Measurements from ENCODE around the gene ZNF362. TPM values are rescaled to one million over a fixed set of nuclear protein-coding genes. Genes with fewer than 3 reads are reported as not detected.

Gene ZNF362
- total and polyA plus RNA-seq, 2 donors (not counting 1 experiment from before 2014, with no cell fraction given), result 3.8 to 5.7 TPM

DNA sequence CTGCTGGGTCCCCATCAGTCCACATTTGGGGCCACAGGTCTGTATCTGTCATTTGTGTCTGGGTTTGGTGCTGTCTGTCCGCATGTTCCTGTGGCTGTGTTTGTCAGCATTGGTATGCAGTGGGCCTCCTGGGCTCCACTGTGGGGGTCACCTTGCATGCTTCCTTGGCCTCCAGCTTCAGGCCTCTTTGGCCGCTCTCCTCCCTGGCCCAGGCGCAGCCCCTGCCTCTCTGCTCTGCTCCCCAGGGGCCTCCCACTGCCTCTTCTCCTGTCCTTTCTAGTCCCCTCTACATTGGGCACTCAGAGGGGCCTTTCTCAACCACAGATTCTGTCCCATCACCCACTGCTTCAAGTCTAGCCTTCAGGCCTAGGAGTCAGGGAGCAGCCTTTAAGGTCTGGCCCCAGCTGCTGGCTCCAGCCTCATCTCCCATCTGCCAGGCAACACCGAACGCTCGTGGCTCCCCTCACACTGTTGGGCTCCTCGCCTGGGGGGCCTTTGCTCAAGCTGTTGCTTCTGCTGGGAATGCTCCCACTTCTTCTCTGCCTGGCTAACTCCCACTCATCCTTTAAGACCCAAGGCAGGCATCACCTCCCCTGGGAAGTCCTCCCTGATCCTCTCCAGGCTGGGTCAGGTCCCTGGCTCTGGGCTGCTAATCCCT, 14.6 kb downstream of the ZNF362 start:
- TF ChIP-seq EZH2 (IDR thresholded peaks at IDR 0.05; ENCODE audit: low read length, missing control alignments), result no peak
- TF ChIP-seq, protein P1, sequence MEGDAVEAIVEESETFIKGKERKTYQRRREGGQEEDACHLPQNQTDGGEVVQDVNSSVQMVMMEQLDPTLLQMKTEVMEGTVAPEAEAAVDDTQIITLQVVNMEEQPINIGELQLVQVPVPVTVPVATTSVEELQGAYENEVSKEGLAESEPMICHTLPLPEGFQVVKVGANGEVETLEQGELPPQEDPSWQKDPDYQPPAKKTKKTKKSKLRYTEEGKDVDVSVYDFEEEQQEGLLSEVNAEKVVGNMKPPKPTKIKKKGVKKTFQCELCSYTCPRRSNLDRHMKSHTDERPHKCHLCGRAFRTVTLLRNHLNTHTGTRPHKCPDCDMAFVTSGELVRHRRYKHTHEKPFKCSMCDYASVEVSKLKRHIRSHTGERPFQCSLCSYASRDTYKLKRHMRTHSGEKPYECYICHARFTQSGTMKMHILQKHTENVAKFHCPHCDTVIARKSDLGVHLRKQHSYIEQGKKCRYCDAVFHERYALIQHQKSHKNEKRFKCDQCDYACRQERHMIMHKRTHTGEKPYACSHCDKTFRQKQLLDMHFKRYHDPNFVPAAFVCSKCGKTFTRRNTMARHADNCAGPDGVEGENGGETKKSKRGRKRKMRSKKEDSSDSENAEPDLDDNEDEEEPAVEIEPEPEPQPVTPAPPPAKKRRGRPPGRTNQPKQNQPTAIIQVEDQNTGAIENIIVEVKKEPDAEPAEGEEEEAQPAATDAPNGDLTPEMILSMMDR (conservative IDR thresholded peaks at IDR 0.05 in 1 of 2, IDR thresholded peaks at IDR 0.05 in 1 of 2; ENCODE audit: low read depth in 1 of 2, low read length in 2 of 2), result no peak
- Histone ChIP-seq H2AFZ (ENCODE audit: low read length) (no peak overlapping the region), H3K9ac (ENCODE audit: insufficient read depth, low read length) (no peak overlapping the region), H3K27me3 (ENCODE audit: control insufficient read depth, insufficient read depth, low read length) (no peaks in the 10 kb centered on the region), H3K4me1 (ENCODE audit: control insufficient read depth, extremely low read depth, insufficient read depth, low read length) (no peaks in the 10 kb centered on the region), H3K9me3 (ENCODE audit: control insufficient read depth, insufficient read depth, low read depth, low read length) (no peaks in the 10 kb centered on the region), H3K36me3 (ENCODE audit: control insufficient read depth, insufficient read depth, low read length) (no peaks in the 10 kb centered on the region), H3K27ac (ENCODE audit: insufficient read depth, low read length) (no peak overlapping the region), H3K4me2 (ENCODE audit: extremely low read depth, insufficient read depth, low read length) (no peak overlapping the region), H3K4me3 (replicated peaks in 1 of 4; ENCODE audit: control extremely low read depth in 1 of 4, insufficient read depth in 1 of 4, low read depth in 3 of 4, low read length in 4 of 4) (no peak overlapping the region), H3K79me2 (ENCODE audit: control insufficient read depth, insufficient read depth, low read length) (no peaks in the 10 kb centered on the region), H4K20me1 (ENCODE audit: control insufficient read depth, extremely low read depth, insufficient read depth, low read length) (no peaks in the 10 kb centered on the region)
- DNase-seq (ENCODE audit: low read depth in 2 of 2), result no peak

DNA sequence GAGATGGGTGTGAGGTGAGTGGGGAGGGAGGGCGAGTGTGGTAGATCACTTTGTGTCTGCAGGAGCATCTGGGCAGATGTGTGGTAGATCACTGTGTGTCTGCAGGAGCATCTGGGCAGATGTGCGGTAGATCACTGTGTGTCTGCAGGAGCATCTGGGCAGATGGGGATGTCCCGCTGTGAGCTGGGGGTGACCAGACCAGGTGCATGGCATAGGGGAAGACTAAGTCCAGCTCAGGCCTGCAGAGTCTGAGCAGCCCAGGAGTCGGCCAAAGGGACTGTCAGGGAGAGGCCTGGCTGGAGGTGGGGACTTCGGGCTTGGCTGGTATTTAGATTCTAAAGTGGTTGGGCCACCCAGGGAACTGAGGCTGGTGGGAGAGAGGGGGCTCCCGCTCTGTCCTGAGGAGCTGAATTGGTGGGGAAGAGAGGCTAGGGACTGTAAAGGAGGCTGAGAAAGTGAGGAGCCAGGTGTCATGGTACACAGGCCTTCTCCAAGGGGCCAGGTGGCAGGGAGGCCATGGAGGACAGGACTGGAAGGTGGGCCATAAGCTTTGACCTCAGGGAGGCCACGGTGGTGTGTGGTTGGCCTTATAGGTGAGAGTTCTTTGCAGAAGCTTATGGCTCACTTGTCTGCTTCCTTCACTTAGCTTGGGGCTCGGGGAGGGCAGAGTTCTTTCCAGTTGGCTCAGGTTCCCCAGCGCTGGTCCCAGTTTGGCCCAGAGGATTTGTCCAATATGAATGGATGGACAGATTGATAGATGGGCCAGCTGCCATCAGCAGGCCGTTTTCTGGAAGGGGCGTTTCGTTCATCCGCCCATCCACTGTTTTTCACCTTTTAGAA, 15.6 kb downstream of the ZNF362 start:
- no peak for DNase-seq (ENCODE audit: low read depth in 2 of 2)
- H3K4me1 ChIP-seq (ENCODE audit: control insufficient read depth, extremely low read depth, insufficient read depth, low read length), result no peaks in the 10 kb centered on the region
- H3K36me3 ChIP-seq (ENCODE audit: control insufficient read depth, insufficient read depth, low read length), result peaks cover 2% of the 10 kb centered on the region
- H3K9ac ChIP-seq (ENCODE audit: insufficient read depth, low read length), result no peak overlapping the region
- no peak overlapping the region for H3K27ac ChIP-seq (ENCODE audit: insufficient read depth, low read length)
- no peaks in the 10 kb centered on the region for H3K27me3 ChIP-seq (ENCODE audit: control insufficient read depth, insufficient read depth, low read length)
- no peak overlapping the region for H2AFZ ChIP-seq (ENCODE audit: low read length)
- H3K4me2 ChIP-seq (ENCODE audit: extremely low read depth, insufficient read depth, low read length), result no peak overlapping the region
- H3K4me3 ChIP-seq (replicated peaks in 1 of 4; ENCODE audit: control extremely low read depth in 1 of 4, insufficient read depth in 1 of 4, low read depth in 3 of 4, low read length in 4 of 4), result no peak overlapping the region
- no peak for TF ChIP-seq EZH2 (IDR thresholded peaks at IDR 0.05; ENCODE audit: low read length, missing control alignments)
- TF ChIP-seq, protein P1 (conservative IDR thresholded peaks at IDR 0.05 in 1 of 2, IDR thresholded peaks at IDR 0.05 in 1 of 2; ENCODE audit: low read depth in 1 of 2, low read length in 2 of 2), result no peak
- no peaks in the 10 kb centered on the region for H4K20me1 ChIP-seq (ENCODE audit: control insufficient read depth, extremely low read depth, insufficient read depth, low read length)
- H3K79me2 ChIP-seq (ENCODE audit: control insufficient read depth, insufficient read depth, low read length), result no peaks in the 10 kb centered on the region
- H3K9me3 ChIP-seq (ENCODE audit: control insufficient read depth, insufficient read depth, low read depth, low read length), result no peaks in the 10 kb centered on the region

DNA sequence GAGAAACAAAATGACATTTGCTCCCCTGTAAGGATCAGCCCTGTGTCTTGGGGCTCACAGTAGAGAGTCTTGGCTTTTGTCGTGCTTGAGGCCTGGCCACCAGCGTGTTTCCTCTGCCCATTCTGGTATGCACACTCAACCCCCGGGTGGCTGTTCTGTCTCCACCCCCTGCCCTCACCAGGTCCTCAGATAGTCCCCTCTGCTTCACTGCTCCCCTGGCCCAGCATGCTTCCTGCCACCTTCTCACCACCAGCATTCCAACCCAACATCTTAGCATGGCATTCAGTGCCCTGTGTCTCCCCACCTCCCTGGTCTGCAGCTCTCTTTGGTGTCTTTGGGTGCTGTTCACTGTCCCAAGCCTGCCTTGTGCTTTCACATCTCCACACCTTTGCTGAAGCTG, 16.2 kb downstream of the ZNF362 start:
- no peak for DNase-seq (ENCODE audit: low read depth in 2 of 2)
- H3K36me3 ChIP-seq (ENCODE audit: control insufficient read depth, insufficient read depth, low read length), result peaks cover 2% of the 10 kb centered on the region
- no peaks in the 10 kb centered on the region for H3K79me2 ChIP-seq (ENCODE audit: control insufficient read depth, insufficient read depth, low read length)
- no peaks in the 10 kb centered on the region for H3K4me1 ChIP-seq (ENCODE audit: control insufficient read depth, extremely low read depth, insufficient read depth, low read length)
- no peak overlapping the region for H3K27ac ChIP-seq (ENCODE audit: insufficient read depth, low read length)
- no peaks in the 10 kb centered on the region for H3K9me3 ChIP-seq (ENCODE audit: control insufficient read depth, insufficient read depth, low read depth, low read length)
- no peak overlapping the region for H3K4me2 ChIP-seq (ENCODE audit: extremely low read depth, insufficient read depth, low read length)
- no peak overlapping the region for H2AFZ ChIP-seq (ENCODE audit: low read length)
- H3K27me3 ChIP-seq (ENCODE audit: control insufficient read depth, insufficient read depth, low read length), result no peaks in the 10 kb centered on the region
- no peak overlapping the region for H3K4me3 ChIP-seq (replicated peaks in 1 of 4; ENCODE audit: control extremely low read depth in 1 of 4, insufficient read depth in 1 of 4, low read depth in 3 of 4, low read length in 4 of 4)
- H4K20me1 ChIP-seq (ENCODE audit: control insufficient read depth, extremely low read depth, insufficient read depth, low read length), result no peaks in the 10 kb centered on the region
- TF ChIP-seq, protein P1 (conservative IDR thresholded peaks at IDR 0.05 in 1 of 2, IDR thresholded peaks at IDR 0.05 in 1 of 2; ENCODE audit: low read depth in 1 of 2, low read length in 2 of 2), result no peak
- no peak for TF ChIP-seq EZH2 (IDR thresholded peaks at IDR 0.05; ENCODE audit: low read length, missing control alignments)
- no peak overlapping the region for H3K9ac ChIP-seq (ENCODE audit: insufficient read depth, low read length)
